GM19239 (cell line): Measurements from ENCODE around the gene ASCL2.

ENCODE experiments used
- DNase-seq: peaks from one replicate; pipeline ENCODE4 v3.0.0; 2011; ENCODE audit warnings: low spot score; ENCODE audit not compliant: insufficient read length
- FAIRE-seq: peaks from 2 replicates; lab custom pipeline; 2011; peaks lifted over from hg19 to GRCh38; lab: Jason Lieb, UNC

ASCL2 gene

DNA sequence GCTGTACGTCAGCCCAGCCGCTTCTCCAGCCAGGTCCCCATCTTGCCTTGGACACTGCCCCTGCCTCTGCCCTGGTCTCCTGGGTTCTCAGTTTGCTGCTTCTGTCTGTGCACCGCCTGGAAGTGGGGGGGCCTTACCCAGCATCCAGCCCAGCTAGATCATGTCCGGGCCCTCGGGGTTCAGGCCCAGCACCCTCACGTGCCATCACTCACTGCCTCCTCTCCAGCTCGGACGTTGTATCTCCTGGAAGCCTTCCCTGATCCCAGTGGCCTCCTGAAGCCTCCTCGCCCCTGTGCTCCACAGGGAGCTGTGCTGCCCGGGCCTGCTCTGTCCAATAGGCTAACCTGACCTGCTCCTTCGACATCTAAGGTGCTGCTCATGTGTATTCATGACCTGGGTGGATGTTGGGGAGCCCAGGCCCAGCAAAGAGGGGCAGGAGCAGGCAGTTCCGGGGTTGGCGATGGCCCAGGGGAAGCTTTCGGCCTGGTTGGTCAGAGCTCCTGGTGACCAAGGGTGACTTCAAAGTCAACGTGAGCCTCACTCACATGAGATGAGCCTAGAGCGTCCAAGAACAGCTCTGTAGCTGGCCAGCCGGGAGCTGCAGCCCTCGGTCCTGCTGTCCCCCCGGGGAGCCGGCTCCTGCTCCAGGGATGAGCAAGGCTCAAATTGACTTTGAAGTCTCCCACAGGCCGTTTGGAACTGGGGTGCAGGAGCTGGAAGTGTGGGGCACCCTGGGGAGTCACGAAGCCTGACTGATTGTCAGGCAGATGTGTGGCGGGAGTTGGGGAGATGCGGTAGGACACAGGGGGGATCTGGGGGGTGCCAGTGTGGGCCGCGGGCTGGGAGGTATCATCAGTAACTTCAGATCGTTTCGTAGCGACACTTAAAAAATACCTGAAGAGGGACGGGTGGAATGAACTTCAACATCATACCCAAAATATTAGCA is 5.2 kb upstream of the ASCL2 start:
- DNase-seq (no peak), FAIRE-seq (no peak)

GRCh38 chr11:2273771-2274170 is 3.4 kb upstream of the ASCL2 start:
- DNase-seq (no peak), FAIRE-seq (no peak)

DNA sequence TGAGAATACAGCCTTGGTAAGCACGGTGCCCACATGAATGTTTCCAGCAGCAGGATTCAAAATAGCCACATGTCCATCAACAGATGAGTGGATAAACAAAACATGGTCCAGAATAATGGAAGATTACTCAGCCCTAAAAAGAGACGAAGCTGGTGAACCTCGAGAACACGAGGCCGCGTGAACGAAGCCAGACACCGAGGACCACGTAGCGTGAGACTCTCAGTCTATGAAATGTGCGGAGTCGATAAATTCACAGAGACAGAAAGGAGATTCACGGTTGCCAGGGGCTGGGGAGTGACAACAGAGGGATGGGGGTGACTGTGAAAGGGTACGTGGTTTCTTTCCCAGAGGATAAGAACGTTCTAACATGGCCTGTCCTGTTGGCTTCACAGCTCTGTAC is 2.9 kb upstream of the ASCL2 start:
- FAIRE-seq (no peak), DNase-seq (no peak)

DNA sequence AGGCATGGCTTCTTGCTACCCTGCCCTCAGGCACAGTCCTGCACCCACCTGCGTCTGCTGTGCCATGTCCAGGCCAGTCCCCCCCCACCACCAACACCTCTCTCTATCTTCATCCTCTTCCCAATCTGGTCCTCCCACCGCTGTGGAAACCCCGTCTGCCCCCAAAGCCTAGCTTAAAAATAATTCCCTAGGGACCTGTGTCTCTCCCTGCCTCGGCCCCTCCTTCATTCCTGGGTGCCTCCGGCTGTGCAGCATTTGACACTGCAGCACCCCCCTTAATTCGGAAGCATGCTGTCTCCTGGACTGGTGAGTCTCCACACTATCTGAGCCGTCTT is 2.5 kb upstream of the ASCL2 start:
- no peak for FAIRE-seq

GRCh38 chr11:2272228-2272945 is 2.0 kb upstream of the ASCL2 start:
- FAIRE-seq: no peak
- DNase-seq: no peak

More for the DNA sequence above, 2.5 kb upstream of the ASCL2 start:
- no peak for DNase-seq

GRCh38 chr11:2271327-2272227 is 1.2 kb upstream of the ASCL2 start:
- FAIRE-seq (no peak), DNase-seq (no peak)

DNA sequence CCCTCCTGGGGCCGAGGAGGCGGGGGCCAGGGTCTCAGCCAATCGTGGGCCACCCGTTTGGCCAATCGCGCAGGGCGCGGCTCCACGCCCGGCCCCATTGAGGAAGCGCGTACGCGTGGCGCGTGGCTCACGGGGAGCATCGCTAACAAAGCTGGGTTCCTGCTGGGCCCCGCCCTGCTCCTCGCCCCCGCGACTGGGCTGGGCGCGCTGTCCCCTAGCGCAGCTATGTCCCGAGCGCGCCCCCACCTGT is 614 bp upstream of the ASCL2 start:
- FAIRE-seq (no peak), DNase-seq (no peak)

- DNase-seq (no peak), FAIRE-seq (no peak)
Measured at GRCh38 chr11:2269601-2270321, 627 bp downstream of the ASCL2 start.

GRCh38 chr11:2268729-2269600 is 1.4 kb downstream of the ASCL2 start:
- FAIRE-seq (no peak), DNase-seq (no peak)

GRCh38 chr11:2267851-2268728 is 2.3 kb downstream of the ASCL2 start:
- FAIRE-seq: no peak

GRCh38 chr11:2267306-2267850 is 3.0 kb downstream of the ASCL2 start:
- DNase-seq (no peak), FAIRE-seq (no peak)

More at GRCh38 chr11:2267851-2268728, 2.3 kb downstream of the ASCL2 start:
- no peak for DNase-seq

DNA sequence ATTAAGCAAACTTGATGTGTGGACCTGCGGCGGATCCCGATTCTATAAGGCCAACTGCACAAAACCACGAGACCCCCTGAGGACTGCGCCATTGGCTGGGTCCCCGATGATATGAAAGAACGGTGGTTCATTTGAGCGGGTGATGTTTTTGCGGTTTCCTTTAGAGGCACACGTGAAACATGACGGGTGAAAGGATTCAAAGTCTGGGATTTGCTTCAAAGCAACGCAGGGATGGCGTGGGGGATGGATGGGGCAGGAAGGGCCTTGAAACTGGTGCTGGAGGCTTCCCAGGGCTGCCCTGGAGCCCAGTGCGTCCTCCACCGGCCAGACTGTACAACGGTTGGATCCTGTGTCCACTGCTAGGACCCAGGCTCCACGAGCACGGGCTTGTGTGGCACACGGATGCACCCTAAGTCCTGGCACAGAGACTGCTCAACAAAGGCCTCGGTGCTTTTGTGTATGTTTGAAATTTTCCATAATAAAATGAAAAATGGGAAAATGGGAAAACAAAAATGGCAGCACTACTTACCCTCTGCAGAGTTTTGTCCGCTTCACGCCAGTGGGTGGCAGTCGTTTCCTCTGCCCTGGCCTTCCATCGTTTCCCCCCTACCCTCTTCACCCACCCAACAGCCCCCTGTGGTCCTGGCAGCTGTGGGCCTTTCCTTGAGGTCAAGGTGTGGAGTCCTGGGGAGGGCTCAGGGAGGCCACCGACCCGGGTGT is 3.6 kb downstream of the ASCL2 start:
- DNase-seq (no peak), FAIRE-seq (no peak)

DNA sequence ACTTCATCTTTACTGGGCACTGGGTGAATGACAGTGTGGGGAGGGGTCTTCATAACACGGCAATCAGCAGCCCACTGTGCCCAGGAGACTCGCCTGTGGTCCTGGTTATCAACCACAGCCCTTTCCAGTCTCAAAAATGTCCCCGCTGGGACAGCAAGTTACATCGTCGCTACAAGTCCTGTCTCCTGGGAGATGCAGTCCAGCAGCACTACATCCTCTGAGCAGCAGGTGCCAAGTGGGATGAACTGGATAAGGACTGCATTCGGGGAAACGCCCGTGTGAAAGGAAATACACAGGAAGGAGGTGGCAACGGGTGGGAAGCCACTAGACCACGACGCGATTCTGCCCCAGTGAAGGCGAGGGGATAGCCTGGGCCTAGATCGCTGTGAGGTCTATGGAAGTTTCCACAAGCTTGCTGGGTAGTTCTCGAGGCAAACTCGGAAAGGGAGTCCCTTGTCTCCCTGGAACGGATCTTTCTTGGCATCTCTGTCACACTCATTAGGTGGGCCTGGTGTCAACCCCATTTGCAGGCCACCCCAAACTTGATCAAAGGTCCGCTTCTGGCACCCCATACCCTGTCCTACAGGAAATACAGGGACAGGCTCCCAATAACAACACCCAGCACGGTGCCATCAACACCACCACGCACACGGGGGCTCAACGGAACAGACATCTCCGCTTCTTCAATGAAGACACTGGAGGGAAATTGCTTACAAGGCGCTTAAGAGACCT is 4.4 kb downstream of the ASCL2 start:
- DNase-seq (no peak), FAIRE-seq (peak; percentile 28)

DNA sequence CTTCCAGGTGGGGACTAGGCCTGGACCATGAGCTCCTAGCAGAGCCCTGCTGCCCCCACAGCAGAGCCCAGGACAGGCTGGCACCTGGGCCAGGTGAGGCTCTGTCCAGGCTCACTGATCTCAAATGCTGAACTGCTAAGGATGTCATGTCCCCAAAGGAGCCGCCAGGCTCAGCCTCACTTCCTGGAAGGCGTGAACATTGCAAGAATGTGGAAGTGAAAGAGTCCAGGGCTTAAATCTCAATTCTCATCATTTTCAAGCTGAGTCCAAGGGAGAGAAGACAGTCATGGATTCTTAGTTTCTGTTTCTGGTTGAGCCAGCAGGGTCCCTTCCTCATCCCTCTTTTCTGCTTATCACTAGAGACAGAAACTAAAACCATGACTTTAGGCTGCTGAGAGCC is 5.0 kb downstream of the ASCL2 start:
- FAIRE-seq (peak; percentile 51), DNase-seq (peak; percentile 73)

GRCh38 chr11:2264366-2265053 is 5.9 kb downstream of the ASCL2 start:
- no peak for FAIRE-seq
- DNase-seq: no peak

GRCh38 chr11:2263724-2264360 is 6.5 kb downstream of the ASCL2 start:
- DNase-seq (no peak), FAIRE-seq (no peak)
